ENCODE results near the gene TRIL.

DNA sequence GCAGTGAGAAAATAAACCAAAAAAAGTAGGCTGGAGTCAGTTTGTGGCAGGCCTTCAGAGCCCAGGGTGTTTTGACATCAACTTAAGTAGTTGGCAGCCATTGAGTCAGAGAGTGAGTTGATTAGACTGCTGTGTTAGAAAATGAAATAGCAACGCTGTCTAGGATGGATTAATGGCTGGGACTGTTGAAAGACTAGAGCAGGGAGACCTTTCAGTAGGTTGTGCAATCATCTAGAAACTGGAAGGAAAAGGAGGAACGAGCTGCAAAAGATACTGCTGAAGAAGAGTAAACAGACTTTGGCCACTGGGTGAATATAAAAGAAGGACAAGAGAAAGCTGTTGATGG, 28.6 kb upstream of the TRIL start:
- TF ChIP-seq, protein P1, sequence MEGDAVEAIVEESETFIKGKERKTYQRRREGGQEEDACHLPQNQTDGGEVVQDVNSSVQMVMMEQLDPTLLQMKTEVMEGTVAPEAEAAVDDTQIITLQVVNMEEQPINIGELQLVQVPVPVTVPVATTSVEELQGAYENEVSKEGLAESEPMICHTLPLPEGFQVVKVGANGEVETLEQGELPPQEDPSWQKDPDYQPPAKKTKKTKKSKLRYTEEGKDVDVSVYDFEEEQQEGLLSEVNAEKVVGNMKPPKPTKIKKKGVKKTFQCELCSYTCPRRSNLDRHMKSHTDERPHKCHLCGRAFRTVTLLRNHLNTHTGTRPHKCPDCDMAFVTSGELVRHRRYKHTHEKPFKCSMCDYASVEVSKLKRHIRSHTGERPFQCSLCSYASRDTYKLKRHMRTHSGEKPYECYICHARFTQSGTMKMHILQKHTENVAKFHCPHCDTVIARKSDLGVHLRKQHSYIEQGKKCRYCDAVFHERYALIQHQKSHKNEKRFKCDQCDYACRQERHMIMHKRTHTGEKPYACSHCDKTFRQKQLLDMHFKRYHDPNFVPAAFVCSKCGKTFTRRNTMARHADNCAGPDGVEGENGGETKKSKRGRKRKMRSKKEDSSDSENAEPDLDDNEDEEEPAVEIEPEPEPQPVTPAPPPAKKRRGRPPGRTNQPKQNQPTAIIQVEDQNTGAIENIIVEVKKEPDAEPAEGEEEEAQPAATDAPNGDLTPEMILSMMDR (conservative IDR thresholded peaks at IDR 0.05) = no peak
- TF ChIP-seq ZFX (IDR thresholded peaks at IDR 0.05) = no peak

Measured in C4-2B (cell line).